ENCODE results near the gene ADAM22.
"Not testable (repeated sequence)": the region's sequence is repeated elsewhere in the genome, so short reads cannot be mapped to it uniquely, and the experiment has no call there.

Gene ADAM22

GRCh38 chr7:87933953-87934698, at the start of gene ADAM22:
Gene ADAM22 (plus strand): TSS chr7:87934251. CDS start chr7:87934466, 215 bp downstream.
- DNase-seq, result peak; percentile 93

GRCh38 chr7:87885018-87885417, 49.0 kb upstream of the ADAM22 start:
- DNase-seq, result no peak

GRCh38 chr7:87886875-87887274, 47.2 kb upstream of the ADAM22 start:
- peak; percentile 13 for DNase-seq

- no peak for DNase-seq
These were observed 38.7 kb upstream of the ADAM22 start for GRCh38 chr7:87895363-87895762.

- DNase-seq, result no peak
These were observed 34.8 kb upstream of the ADAM22 start for GRCh38 chr7:87899255-87899654.

GRCh38 chr7:87907136-87907906, 26.7 kb upstream of the ADAM22 start:
- not testable (repeated sequence) for DNase-seq

- not testable (repeated sequence) for DNase-seq
These were observed 25.2 kb upstream of the ADAM22 start for GRCh38 chr7:87908814-87909213.

- no peak for DNase-seq
These were observed 21.9 kb upstream of the ADAM22 start for GRCh38 chr7:87912121-87912520.

- DNase-seq, result no peak
These were observed 15.3 kb upstream of the ADAM22 start for GRCh38 chr7:87918740-87919139.

GRCh38 chr7:87919875-87920274, 14.2 kb upstream of the ADAM22 start:
- no peak for DNase-seq

GRCh38 chr7:87920578-87920977, 13.5 kb upstream of the ADAM22 start:
- no peak for DNase-seq

- DNase-seq, result not testable (repeated sequence)
These were observed 11.2 kb upstream of the ADAM22 start for GRCh38 chr7:87922759-87923395.

- peak; percentile 81 for DNase-seq
These were observed 7.2 kb upstream of the ADAM22 start for GRCh38 chr7:87926581-87927461.

- DNase-seq, result peak; percentile 70
These were observed 472 bp upstream of the ADAM22 start for GRCh38 chr7:87933605-87933952.

GRCh38 chr7:87934699-87935383, 790 bp downstream of the ADAM22 start:
- no peak for DNase-seq

GRCh38 chr7:87935384-87935706, 1.3 kb downstream of the ADAM22 start:
- no peak for DNase-seq

GRCh38 chr7:87941138-87941537, 7.1 kb downstream of the ADAM22 start:
- no peak for DNase-seq

GRCh38 chr7:87944547-87944946, 10.5 kb downstream of the ADAM22 start:
- no peak for DNase-seq

GRCh38 chr7:87945926-87946325, 11.9 kb downstream of the ADAM22 start:
- not testable (repeated sequence) for DNase-seq

- no peak for DNase-seq
These were observed 14.3 kb downstream of the ADAM22 start for GRCh38 chr7:87948371-87948770.

- DNase-seq, result no peak
These were observed 25.3 kb downstream of the ADAM22 start for GRCh38 chr7:87959336-87959735.

GRCh38 chr7:87960239-87960638, 26.2 kb downstream of the ADAM22 start:
- no peak for DNase-seq

Data from DMS79 treated with DMSO at 0.1 percent for 48 hours (cell line).